Stimulated activated CD4-positive, alpha-beta T cell treated with anti-CD3 and anti-CD28 coated beads, Interleukin-2, amount 100 ng/mL, for 4 hours (primary cell): ENCODE results near the gene DEDD2.

Experiments
- DNase-seq: peaks from one replicate; pipeline ENCODE4 v3.0.0-alpha.2; 2020; ENCODE audit warnings: low read depth

DEDD2 gene

DNA sequence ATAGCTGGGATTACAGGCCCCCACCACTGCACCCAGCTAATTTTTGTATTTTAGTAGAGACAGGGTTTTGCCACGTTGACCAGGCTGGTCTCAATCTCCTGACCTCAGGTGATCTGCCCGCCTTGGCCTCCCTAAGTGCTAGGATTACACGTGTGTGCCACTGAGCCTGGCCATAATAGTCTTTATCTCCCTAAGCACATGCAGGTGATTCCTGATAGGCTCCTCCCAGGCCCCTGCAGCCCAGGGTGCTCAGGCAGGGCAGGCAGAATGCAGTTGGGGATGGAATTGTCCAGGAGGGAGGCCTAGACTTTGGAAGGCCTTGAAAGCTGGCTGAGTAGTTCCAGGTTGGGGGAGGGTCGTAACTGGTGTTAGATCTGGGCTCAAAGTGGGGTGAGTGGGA is 11.2 kb upstream of the DEDD2 start:
- DNase-seq = no peak

- DNase-seq = no peak
Observed at GRCh38 chr19:42226886-42227285, 9.4 kb upstream of the DEDD2 start.

- DNase-seq = no peak
Observed at GRCh38 chr19:42225718-42226292, 8.3 kb upstream of the DEDD2 start.

DNA sequence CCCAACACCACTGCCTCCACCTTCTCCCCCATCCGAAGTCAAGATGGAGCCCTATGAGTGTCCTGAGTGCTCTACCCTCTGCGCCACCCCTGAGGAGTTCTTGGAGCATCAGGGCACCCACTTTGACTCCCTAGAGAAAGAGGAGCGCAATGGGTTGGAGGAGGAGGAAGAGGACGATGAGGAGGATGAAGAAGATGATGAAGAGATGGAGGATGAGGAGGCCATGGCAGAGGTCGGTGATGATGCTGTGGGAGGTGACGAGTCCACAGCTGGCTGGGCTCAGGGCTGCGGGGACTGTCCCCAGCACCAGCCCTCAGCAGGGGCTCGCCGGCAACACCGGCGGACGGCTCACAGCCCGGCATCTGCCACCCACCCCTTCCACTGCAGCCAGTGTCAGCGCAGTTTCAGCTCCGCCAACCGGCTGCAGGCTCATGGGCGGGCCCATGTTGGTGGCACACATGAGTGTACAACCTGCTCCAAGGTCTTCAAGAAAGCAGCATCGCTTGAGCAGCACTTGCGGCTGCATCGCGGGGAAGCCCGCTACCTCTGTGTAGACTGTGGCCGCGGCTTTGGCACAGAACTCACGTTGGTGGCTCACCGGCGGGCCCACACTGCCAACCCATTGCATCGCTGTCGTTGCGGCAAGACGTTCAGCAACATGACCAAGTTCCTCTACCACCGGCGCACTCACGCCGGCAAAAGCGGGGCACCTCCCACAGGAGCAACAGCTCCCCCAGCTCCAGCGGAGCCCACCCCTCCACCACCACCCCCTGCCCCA is 7.7 kb upstream of the DEDD2 start:
- DNase-seq = no peak

DNA sequence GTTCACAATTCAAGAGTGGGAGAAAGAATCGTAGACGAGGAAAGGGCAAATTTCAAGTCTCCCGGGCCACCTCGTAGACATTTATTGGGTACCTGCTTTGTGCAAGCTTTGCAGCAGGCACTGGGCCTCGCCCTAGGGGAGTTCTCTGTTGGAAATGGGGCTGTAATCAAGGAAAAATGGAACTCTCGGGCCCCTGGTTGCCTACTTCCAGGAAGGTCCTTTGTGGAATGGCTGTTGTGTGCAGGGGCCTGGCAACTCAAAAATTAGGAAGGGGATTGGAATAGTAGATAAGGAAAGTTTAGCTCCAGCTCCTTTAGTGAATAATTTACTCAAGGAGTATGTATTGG is 3.2 kb upstream of the DEDD2 start:
- no peak for DNase-seq

GRCh38 chr19:42219812-42220750 is 2.6 kb upstream of the DEDD2 start, which contains the start of gene ZNF526:
TSS of gene ZNF526 (plus strand) at chr19:42220312. CDS start at chr19:42224404, 4,092 bp downstream.
- peak; percentile 95 for DNase-seq

GRCh38 chr19:42216653-42217519 is 591 bp downstream of the DEDD2 start:
- DNase-seq = no peak

- DNase-seq = no peak
Observed at GRCh38 chr19:42214810-42215485, 2.5 kb downstream of the DEDD2 start.

DNA sequence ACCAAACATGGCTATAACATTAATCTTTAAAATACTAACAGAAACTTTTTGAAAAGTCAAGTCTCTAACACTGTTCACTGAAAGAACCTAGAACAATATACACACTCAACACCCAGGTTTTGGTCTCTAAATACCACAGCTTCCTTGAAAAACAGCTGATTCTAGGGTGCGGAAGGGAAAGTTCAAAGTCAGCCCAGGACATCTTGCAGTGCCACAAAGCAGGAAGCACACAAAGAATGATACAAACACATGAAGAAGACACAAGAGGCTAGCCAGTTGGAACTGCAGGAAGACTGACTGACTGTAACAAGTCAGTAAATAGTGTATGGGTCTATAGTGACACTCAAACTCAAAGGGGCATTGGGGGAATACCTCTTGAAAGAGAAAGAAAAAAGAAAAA is 4.6 kb downstream of the DEDD2 start:
- DNase-seq = no peak

DNA sequence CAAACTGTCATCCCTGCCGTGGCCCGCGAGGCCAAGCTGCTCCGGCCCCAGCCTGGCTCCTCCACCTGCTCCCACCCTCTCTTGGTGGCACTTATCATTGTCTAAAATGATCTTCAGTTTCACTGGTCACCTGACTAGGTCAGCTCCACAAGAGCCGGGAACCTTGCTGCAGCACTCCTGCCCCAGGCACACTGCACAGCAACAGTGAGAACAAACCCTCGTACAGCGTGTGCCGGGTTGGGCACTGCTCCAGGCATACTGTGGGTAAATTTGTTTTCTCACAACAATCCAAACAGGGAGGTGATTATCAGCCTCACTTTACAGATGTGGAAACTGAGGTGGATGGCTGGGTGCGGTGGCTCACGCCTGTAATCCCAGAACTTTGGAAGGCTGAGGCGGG is 8.9 kb downstream of the DEDD2 start:
- no peak for DNase-seq

- no peak for DNase-seq
Observed at GRCh38 chr19:42207767-42208271, 9.7 kb downstream of the DEDD2 start.

- DNase-seq = no peak
Observed at GRCh38 chr19:42206871-42207755, 10.4 kb downstream of the DEDD2 start.

- DNase-seq = no peak
Observed at GRCh38 chr19:42204664-42205063, 12.8 kb downstream of the DEDD2 start.

- DNase-seq = no peak
Observed at GRCh38 chr19:42203700-42204099, 13.8 kb downstream of the DEDD2 start.

GRCh38 chr19:42202290-42202880 is 15.1 kb downstream of the DEDD2 start:
- DNase-seq = no peak

- DNase-seq = no peak
Observed at GRCh38 chr19:42201489-42202289, 15.8 kb downstream of the DEDD2 start.

GRCh38 chr19:42200116-42200715 is 17.3 kb downstream of the DEDD2 start:
- DNase-seq = no peak

DNA sequence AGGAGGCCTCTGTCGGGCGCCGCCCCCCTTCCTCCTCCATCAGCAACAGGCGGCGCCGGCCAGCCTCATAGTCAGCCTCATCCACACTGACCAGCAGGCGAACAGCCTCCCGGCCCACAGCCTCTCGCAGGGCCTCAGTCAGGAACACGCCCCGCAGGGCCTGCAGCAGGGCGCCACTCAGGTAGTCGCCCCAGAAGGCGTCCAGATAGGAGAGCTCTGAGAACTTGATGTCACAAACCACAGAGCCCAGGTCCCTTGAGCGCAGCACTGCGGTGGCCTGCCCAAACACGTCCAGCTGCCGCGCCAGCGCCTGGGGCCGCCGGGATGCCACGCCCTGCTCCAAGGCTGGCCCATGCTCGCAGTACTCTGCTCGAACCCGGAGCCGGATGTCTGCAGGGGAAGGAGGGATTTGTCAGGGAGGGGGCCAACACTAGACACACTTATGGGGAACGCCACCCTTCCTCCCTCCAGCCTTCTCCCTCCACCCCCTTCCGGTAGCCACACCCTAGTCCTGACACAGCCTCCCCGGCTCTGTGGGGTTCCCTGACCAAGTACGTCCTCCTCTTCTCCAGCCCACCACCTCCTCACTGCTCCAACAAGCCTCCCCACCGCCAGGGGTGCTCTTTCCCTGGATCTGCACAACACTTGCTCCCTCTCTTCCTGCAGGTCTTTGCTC is 17.9 kb downstream of the DEDD2 start:
- no peak for DNase-seq
